ENCODE data around the gene CADPS.

Gene CADPS

DNA sequence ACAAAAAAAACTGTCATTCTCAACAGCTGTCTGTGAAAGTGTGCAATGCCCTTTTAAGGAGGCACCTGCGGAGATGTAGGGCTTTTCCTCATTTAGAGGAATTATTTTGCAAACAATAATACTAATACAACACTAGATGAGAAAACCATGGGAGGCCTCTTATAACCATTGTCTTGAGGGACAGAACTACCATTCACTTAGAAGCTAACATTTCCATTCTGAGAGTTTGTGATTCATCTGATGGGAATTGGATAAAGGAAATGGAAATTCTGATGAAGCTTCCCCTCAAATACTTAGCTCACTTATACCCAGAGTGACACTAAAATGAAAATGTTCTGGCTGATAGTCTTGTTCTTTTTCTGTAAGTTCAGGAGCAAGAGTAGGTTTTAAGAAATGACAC is 147.7 kb downstream of the CADPS start:
- DNase-seq: no peak

- no peak for DNase-seq
Measured at GRCh38 chr3:62724503-62724902, 150.7 kb downstream of the CADPS start.

DNA sequence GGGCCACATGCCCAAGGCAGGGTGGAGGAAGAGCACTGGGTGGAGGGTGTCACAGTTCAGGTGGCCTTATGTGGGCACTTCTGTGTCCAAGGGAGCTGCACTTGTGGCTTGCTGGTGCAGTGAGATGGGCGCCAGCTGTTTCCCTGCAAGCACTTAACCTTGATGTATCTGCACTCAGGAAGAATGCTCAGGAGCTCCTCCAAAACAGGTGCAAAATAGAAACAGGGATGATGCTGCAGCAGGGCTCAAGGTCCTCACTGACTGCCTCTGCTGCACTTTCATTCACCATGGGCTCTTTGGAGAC is 151.3 kb downstream of the CADPS start:
- DNase-seq: no peak

GRCh38 chr3:62723166-62723913 is 151.9 kb downstream of the CADPS start:
- DNase-seq: no peak

GRCh38 chr3:62722344-62722743 is 152.9 kb downstream of the CADPS start:
- no peak for DNase-seq

- no peak for DNase-seq
Measured at GRCh38 chr3:62718515-62719320, 156.5 kb downstream of the CADPS start.

DNA sequence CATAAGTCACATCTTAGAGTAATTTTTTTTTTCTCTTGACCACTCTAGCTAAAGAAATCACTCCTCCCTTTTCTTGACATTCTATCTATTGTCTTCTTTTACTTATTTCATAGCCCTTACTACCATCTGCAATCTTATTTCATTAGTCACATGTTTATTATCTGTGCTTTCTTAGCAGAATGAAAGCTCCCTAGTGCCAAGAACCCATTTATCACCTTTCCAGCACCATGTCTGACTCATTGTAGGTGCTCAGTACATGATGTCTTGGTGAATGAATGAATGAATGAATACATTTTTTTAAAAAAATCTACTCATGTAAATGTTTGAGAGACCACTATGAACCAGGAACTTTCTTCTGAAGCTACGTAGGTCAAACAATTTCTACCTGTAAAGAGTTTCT is 157.2 kb downstream of the CADPS start:
- no peak for DNase-seq

DNA sequence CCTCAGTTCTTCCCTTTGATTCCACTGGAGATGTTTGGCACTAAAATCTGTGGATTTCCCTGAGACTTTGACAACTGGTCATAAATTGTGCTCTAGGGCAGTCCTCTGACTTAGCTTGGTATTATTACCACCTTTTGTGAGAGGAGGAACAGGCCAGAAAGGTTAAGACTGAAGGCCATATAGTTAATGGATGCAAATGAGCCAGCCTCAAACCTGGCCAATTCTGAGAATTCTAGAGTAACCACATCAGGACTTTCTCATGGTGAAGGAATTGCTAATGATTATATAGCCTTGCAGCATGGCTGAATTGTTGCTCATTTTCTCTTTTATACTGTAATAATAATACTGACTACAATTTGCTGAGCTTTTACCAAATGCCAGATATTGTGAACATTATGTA is 162.5 kb downstream of the CADPS start:
- no peak for DNase-seq

DNA sequence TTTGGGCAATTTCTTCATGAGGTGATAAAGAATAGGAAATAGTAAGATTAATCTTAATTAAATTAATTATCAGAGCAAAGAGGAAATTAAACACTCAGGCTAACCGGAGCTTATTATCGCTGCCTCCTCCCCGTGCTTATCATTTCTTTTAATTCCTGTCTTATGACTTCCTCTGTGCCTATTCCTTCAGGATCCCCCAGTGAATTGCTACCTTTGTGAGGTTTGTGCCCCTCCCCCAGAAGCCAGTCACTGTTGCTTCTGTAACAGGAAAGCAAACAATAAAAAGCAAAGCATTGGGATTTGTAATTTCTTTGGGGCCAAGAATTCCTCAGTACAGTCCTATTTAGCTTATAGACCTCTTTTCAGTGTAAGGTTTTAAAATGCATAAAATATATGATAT is 164.5 kb downstream of the CADPS start:
- no peak for DNase-seq

- DNase-seq: no peak
Measured at GRCh38 chr3:62708638-62709373, 166.4 kb downstream of the CADPS start.

GRCh38 chr3:62705721-62706120 is 169.5 kb downstream of the CADPS start:
- DNase-seq: no peak

- no peak for DNase-seq
Measured at GRCh38 chr3:62703451-62704167, 171.6 kb downstream of the CADPS start.

DNA sequence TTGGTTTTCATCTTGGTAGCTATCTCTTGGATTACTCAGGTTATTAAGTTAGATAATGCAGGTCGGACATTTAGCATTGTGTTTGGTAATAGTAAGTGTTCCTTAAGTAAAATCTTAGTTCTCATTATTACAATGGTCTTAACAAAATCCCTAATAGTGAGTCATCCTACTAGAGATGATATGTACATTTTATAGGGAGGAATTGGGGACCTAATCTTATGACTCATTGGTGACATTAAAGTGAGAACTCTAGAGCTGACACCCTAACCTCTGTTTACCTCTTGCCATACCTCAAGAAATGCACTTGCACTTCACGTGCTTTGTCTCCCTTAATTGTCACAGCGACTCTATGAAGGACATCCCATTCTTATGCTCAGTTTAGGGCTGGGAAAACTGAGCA is 174.9 kb downstream of the CADPS start:
- DNase-seq: no peak

GRCh38 chr3:62699728-62700127 is 175.5 kb downstream of the CADPS start:
- no peak for DNase-seq

DNA sequence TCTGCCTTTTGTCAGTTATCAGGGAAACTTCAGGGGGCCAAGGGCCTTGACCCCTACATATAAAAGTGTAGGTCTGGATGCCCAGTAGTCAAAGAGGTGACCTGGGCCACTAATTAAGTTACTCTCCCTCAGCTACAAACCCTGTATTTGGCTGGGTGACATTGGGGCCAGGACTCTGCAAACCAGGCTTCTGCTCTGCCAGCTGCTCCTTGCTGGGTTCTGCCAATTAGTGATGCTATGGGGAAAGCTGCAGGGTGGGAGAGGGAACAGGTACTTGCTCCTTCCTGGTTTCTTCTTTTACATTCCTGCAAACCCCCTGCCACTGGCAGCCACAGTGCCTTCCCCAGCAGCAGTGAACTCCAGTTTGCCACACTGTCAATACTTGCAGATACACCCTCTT is 179.2 kb downstream of the CADPS start:
- no peak for DNase-seq

- no peak for DNase-seq
Measured at GRCh38 chr3:62688812-62689211, 186.4 kb downstream of the CADPS start.

DNA sequence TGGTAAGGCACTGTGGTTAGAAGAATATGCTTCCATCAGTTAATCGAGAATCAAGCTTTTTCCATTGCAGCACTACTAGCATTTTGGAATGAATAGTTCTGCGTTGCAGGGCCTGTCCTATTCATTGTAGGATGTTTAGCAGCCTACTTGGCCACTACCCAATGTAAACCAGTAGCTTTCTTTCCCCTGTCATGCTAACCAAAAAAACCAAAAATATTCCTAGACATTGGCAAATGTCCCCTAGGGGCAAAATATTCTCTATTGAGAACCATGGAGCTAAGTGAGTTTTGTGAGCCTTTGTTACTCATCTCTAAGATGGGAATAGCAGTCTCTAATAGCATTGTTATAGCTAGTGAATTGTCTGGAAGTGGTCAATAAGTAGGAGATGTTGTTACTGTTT is 187.2 kb downstream of the CADPS start:
- DNase-seq: no peak

- no peak for DNase-seq
Measured at GRCh38 chr3:62686503-62687294, 188.5 kb downstream of the CADPS start.

DNA sequence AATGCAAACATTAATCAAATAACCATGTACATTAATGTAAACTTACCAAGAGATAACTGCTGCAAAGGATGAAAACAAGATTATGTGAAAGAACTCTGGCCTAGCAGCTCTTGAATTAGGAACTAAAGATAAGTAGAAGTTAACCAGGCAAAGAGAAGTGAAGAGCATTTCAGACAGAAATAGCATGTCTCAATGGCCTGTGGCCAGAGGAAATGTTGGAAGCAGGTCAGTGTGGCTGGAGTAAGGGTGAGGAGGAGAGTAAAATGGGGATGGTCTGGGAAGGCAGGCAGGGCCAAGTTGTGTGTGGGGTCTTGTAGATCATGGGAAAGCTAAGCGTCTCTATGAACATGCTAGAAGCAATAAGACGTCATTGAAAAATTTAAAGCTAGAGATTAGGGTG is 192.4 kb downstream of the CADPS start:
- DNase-seq: no peak

DNA sequence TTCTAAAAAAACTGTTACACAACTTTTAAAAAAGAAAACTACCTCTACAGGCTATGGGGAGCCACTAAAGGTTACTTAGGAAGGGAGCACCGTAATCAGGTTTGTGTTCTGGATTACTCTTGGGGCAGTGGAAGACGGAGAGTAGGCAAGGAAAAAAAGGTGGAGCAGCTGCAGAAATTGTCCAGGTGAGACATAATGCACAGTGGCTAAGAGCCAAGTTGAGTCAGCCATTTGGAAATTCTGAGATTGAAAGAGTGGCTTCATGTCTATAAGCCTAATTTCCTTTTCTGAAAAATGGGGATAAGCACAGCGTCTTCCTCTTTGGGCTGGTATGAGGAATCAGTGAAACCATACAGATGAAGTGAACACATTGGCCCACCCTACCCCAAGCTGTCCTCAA is 195.2 kb downstream of the CADPS start:
- no peak for DNase-seq

DNA sequence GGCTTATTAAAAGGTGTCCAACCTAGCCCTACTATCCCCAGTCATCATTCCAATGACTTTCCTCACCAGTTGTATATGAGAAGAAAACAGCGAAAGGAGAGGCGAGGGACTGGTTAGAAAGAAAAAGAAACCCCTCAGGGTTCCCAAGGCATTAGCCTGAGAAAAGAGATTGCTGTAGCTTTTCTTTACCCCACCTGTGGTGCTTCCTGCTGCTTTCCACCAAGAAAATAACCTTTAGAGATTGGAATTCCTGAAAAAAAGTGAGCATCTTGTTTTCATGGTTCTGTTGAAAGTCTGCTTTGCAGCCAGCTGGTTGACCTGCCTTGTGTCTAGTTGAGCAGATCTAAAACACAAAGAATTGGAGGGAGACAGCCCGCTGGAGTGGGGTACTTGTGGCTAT is 196.4 kb downstream of the CADPS start:
- no peak for DNase-seq

GRCh38 chr3:62677926-62678325 is 197.3 kb downstream of the CADPS start:
- no peak for DNase-seq

Measured in CD4-positive, alpha-beta T cell treated with Interleukin-4 for 4 hours (primary cell).